Astrocyte of the cerebellum (primary cell): ENCODE results near the gene GALNT17.

Experiments used
- DNase-seq: peaks from one replicate; pipeline ENCODE4 v3.0.0-alpha.2; 2011; ENCODE audit warnings: low read depth
- H3K4me3 ChIP-seq: 2 replicates; pipeline ENCODE4 v1.5.1; 2011; ENCODE audit warnings: mild to moderate bottlenecking, low read depth, low read length, moderate library complexity
- in situ Hi-C: cut with HindIII; loops from 2 replicates; pipeline ENCODE4 v1.10.0; 2017; ENCODE audit warnings: low sequenced_read_pairs
- TF ChIP-seq, protein P1 (sequence below): IDR thresholded peaks from 2 replicates; pipeline ENCODE4 v1.5.1; 2012; ENCODE audit warnings: low read length, low read depth, moderate library complexity, mild to moderate bottlenecking; ENCODE audit errors: missing control alignments

Gene GALNT17

DNA sequence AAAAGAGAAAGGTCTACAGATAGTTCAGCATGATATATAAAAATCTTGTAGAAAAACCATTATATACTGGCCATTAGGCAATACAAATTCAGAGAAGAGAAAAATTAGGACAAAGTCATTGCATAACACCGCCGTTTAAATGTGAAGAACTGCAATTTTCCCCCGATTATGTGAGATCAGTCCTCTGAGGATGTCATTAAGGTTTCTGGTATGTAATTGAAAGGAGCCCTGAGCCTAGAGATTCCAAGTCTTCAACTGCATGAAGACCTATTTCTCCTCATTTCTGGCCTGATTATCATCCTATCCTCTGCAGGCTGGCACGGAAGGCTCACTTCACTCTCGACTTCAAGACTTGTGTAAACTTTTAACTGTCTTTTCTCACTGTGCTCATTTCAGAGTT is 395.3 kb downstream of the GALNT17 start:
- in situ Hi-C loops: no loop called here
- no peak overlapping the region for H3K4me3 ChIP-seq
- TF ChIP-seq, protein P1, sequence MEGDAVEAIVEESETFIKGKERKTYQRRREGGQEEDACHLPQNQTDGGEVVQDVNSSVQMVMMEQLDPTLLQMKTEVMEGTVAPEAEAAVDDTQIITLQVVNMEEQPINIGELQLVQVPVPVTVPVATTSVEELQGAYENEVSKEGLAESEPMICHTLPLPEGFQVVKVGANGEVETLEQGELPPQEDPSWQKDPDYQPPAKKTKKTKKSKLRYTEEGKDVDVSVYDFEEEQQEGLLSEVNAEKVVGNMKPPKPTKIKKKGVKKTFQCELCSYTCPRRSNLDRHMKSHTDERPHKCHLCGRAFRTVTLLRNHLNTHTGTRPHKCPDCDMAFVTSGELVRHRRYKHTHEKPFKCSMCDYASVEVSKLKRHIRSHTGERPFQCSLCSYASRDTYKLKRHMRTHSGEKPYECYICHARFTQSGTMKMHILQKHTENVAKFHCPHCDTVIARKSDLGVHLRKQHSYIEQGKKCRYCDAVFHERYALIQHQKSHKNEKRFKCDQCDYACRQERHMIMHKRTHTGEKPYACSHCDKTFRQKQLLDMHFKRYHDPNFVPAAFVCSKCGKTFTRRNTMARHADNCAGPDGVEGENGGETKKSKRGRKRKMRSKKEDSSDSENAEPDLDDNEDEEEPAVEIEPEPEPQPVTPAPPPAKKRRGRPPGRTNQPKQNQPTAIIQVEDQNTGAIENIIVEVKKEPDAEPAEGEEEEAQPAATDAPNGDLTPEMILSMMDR: no peak

DNA sequence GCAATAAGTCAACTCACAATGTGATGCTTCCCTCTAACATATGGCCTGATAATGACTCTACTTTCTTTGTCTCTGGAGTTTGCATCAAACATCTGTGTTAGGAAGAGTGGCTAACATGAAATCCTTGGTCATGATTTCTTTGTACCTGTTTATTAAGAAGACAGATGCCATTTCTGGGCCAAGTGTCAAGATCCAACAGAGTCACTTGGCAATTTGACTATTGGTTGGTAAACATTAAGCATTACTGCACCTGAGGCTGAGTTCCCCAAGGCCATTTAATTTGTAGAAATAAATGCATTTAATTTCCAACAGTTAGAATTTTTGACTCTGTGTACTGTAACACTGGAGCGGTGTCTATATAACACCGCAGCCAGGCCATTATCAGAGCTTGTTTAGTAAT is 403.7 kb downstream of the GALNT17 start:
- in situ Hi-C loops: no loop called here
- TF ChIP-seq, protein P1: no peak
- no peak overlapping the region for H3K4me3 ChIP-seq
- DNase-seq: no peak

More for the DNA sequence above, 395.3 kb downstream of the GALNT17 start:
- DNase-seq: no peak

DNA sequence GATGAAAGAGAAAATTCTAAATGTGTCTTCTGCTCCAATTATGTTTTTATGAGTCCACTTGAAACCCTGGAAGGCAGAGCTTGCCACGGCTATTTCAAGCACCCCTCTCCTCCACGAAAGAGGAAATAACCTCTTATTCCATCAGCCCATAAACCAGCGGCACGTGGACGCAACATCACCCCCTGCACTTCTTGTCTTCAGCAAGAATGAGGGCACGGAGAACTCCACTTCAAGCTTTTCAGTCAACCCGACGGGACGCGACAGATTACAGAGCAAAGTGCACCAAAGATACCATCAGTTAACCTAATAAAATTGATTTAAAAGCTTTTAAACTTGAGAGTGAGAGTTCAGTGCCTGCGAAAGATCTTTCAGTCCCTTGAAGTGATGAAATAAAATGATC is 406.3 kb downstream of the GALNT17 start:
- DNase-seq: no peak
- H3K4me3 ChIP-seq: no peak overlapping the region
- TF ChIP-seq, protein P1: no peak
- in situ Hi-C loops: no loop called here

DNA sequence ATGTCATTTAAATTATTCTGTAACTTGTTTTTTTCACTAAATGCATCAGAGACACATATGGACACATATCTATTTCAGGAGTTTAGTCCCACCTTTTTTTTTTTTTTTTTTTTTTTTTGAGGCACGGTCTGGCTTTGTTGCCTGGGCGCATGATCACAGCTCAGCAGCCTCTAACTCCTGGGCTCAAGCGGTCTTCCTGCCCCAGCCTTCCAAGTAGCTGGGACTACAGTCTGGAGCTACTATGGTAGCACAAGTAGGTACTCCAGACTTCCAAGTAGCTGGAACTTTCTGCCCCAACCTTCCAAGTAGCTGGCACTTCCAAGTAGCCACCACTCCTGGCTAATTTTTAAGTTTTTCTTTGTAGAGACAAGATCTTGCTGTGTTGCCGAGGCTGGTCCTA is 407.7 kb downstream of the GALNT17 start:
- in situ Hi-C loops: no loop called here
- DNase-seq: no peak
- H3K4me3 ChIP-seq: no peak overlapping the region
- TF ChIP-seq, protein P1: no peak

DNA sequence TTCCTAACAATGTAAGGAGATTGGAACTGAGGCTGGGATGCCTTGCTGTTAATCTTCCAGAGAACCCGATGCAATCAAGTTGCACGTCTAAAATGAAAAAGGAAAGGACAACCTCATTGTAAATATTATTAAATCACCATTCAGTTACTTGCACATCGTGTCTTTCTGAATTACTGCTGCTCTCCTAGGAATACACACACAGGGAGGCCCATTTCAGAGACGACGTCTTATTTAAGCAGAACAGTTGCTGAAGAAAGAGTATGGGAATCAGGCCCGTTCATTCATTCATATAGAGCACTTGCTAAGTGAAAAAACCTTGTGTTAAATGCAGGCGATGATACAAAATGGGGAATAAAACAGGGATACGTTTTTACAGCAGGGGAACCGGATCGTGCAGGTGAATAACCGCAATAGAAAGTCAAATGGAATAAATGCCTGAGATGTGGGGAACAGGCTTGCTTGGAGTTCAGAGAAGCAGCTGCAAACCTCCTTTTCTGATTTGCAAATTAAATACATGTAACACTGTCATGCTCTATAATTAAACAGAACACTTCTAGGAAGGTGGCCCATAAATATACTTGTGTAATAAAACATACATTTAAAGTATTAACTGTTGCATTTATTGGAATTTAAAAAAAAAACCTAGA is 409.9 kb downstream of the GALNT17 start:
- DNase-seq: no peak
- no peak overlapping the region for H3K4me3 ChIP-seq
- in situ Hi-C loops: no loop called here
- TF ChIP-seq, protein P1: no peak

DNA sequence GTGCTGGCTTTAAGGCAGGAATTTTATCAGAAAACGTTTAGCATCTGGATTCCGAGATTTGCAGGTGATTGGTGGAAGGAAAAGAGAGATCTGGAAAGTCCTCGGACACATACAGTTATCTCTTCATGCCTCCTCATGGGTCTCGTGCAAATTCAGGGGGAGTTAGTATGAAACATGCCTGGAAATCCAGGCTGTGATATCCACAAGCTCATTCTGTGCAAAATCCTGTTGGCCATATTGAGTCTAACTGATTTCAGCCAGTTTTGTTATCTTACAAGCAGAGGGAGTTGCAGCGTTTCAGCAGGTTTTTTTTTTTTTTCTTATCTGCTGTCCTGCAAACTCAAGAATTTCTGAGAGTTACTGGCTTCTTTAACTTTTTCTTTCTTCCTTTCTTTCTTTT is 411.5 kb downstream of the GALNT17 start:
- TF ChIP-seq, protein P1: no peak

More for the DNA sequence above, 411.5 kb downstream of the GALNT17 start:
- in situ Hi-C loops: no loop called here
- H3K4me3 ChIP-seq: no peak overlapping the region
- no peak for DNase-seq
